Measurements from ENCODE around the gene FABP2.

GRCh38 chr4:119313237-119313636, 8.7 kb downstream of the FABP2 start:
- TF ChIP-seq CTCF (IDR thresholded peaks at IDR 0.05), result no peak
- TF ChIP-seq POLR2A (IDR thresholded peaks at IDR 0.05), result no peak
- no peak for TF ChIP-seq EP300 (IDR thresholded peaks at IDR 0.05)
